NCI-H1436 (cell line): ENCODE measurements around the gene XIAP.

Source experiments
- DNase-seq: peaks from one replicate; lab custom pipeline; 2025; lab: John Stamatoyannopoulos, UW

The XIAP gene

GRCh38 chrX:123961268-123962005 is 101.6 kb downstream of the XIAP start, which contains the start of gene STAG2:
TSS of gene STAG2 (plus strand) at chrX:123961706. CDS start at chrX:124022628, 60,922 bp downstream.
- DNase-seq, result peak; percentile 91

GRCh38 chrX:123962006-123962467 is 102.2 kb downstream of the XIAP start:
- DNase-seq, result no peak

GRCh38 chrX:123962794-123963373 is 103.0 kb downstream of the XIAP start:
- DNase-seq, result peak; percentile 91
